Tibial nerve (tissue), 4 donors: ENCODE results near the gene CYBB. TPM values are rescaled to one million over a fixed set of nuclear protein-coding genes. Genes with fewer than 3 reads are reported as not detected.

Experiments
- DNase-seq, 2 donors: peaks; one replicate each; pipeline ENCODE4 v3.0.0-alpha.2; 2019; ENCODE audit warnings: low spot score in 2 of 2
- H3K27ac ChIP-seq, 4 donors: fragments of 200-600 bp; sonication (generic) in 3 of 4; one replicate each; pipeline ENCODE4 v1.5.1; 2017 to 2019; ENCODE audit warnings: mild to moderate bottlenecking in 1 of 4
- H3K27me3 ChIP-seq, 2 donors: fragments of 200-600 bp; sonication (generic) in 1 of 2; one replicate each; pipeline versions ENCODE4 v1.5.1 to v1.6.0; 2017 to 2019
- H3K36me3 ChIP-seq, 3 donors: fragments of 200-600 bp; sonication (generic); one replicate each; pipeline ENCODE4 v1.5.1; 2018 to 2019
- H3K4me1 ChIP-seq, 4 donors: fragments of 200-600 bp; sonication (generic) in 3 of 4; one replicate each; pipeline ENCODE4 v1.5.1; 2017 to 2019
- H3K4me3 ChIP-seq, 4 donors: fragments of 200-600 bp; sonication (generic) in 3 of 4; one replicate each; pipeline ENCODE4 v1.5.1; 2017 to 2019; ENCODE audit warnings: mild to moderate bottlenecking in 1 of 4, moderate library complexity in 1 of 4
- H3K9me3 ChIP-seq, 4 donors: fragments of 200-600 bp; sonication (generic) in 3 of 4; one replicate each; pipeline ENCODE4 v1.5.1; 2017 to 2019
- EP300 ChIP-seq, 2 donors: sonication (generic); formaldehyde crosslinking; IDR thresholded peaks; one replicate each; pipeline ENCODE4 v1.6.1; 2017; ENCODE audit warnings: antibody characterized with exemption in 2 of 2, mild to moderate bottlenecking in 1 of 2
- POLR2A ChIP-seq, 2 donors: fragments of 450-650 bp; IDR thresholded peaks; one replicate each; pipeline ENCODE4 v1.6.1; 2017; ENCODE audit warnings: antibody characterized with exemption in 2 of 2, mild to moderate bottlenecking in 2 of 2, moderate library complexity in 2 of 2
- WGBS, 2 donors: methylation state at CpG; one replicate each; pipeline ENCODE4 v1.1.5; 2018; 5-methylcytosine and 5-hydroxymethylcytosine counted together
- total RNA-seq, 4 donors: library from RNA; depleted of rRNA; stranded (reverse); fragments of >200 nt; gene quantifications; one replicate each; pipeline ENCODE4 v1.1.0, GENCODE V29; 2016
- TF ChIP-seq, protein P1 (sequence below), 5 experiments: fragments of 200-600 bp in 3 of 5; fragments of 450-650 bp in 2 of 5; sonication (generic) in 3 of 5; IDR thresholded peaks; one replicate each; pipeline ENCODE4 v1.5.1; 2016 to 2019; ENCODE audit warnings: antibody characterized with exemption in 5 of 5, mild to moderate bottlenecking in 3 of 5, moderate library complexity in 2 of 5

CYBB gene
- total RNA-seq, 4 donors from 2014 or later: 19.5 to 26.0 (median 21.8) TPM

DNA sequence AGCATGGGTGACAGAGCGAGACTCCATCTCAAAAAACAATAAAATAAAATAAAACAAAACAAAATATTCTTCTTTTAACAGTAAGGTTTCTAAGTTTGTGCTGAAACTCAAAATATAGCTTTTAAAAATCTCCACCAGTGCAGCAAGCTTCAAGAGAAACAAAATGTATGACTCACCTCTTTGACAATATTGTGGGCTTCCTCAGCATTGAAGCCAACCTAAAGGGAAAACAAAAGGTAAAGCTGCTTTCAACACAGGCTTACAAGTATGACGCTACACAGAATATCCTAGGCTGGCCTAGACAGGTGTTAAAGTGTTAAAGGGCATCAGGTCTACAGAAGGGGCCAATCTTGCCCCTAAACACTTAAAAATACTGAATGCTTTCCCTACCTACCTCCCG, 66.3 kb downstream of the CYBB start:
- no peak for DNase-seq
- H3K27ac ChIP-seq: peak overlapping the region in 1 of 4 donors; percentile 92
- peak overlapping the region in 1 of 4 donors; percentile 81 for H3K4me3 ChIP-seq
- WGBS, 2 donors: 67 to 87% methylated on average over 3 of the region's 3 CpGs
- H3K4me1 ChIP-seq: no peaks in the 10 kb centered on the region
- H3K9me3 ChIP-seq: no peaks in the 10 kb centered on the region
- TF ChIP-seq POLR2A (IDR thresholded peaks at IDR 0.05): no peak
- TF ChIP-seq, protein P1, sequence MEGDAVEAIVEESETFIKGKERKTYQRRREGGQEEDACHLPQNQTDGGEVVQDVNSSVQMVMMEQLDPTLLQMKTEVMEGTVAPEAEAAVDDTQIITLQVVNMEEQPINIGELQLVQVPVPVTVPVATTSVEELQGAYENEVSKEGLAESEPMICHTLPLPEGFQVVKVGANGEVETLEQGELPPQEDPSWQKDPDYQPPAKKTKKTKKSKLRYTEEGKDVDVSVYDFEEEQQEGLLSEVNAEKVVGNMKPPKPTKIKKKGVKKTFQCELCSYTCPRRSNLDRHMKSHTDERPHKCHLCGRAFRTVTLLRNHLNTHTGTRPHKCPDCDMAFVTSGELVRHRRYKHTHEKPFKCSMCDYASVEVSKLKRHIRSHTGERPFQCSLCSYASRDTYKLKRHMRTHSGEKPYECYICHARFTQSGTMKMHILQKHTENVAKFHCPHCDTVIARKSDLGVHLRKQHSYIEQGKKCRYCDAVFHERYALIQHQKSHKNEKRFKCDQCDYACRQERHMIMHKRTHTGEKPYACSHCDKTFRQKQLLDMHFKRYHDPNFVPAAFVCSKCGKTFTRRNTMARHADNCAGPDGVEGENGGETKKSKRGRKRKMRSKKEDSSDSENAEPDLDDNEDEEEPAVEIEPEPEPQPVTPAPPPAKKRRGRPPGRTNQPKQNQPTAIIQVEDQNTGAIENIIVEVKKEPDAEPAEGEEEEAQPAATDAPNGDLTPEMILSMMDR (IDR thresholded peaks at IDR 0.05): no peak
- no peak for TF ChIP-seq EP300 (IDR thresholded peaks at IDR 0.05)
- peaks cover 0 to 3% of the 10 kb centered on the region in 2 donors for H3K27me3 ChIP-seq
- H3K36me3 ChIP-seq: no peaks in the 10 kb centered on the region

DNA sequence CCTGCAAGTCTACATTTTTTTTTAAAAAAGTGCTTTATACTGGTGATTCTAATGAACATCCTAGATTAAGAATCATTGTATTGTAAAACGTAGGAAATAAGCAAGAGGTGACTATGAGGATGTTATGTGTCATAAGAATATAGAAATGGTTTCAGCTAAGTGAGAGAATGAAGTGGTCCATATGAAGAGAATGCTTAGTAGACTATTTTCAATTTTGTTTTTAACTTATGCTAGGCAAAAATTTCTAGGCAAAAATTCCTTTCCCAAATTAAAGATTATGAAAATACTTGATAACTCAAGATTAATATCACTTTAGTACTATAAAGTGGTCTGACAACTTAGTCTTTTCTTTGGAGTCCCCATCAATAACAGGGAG, 66.7 kb downstream of the CYBB start:
- H3K27me3 ChIP-seq: peaks cover 0 to 6% of the 10 kb centered on the region in 2 donors
- WGBS, 2 donors: 22 to 48% methylated on average over 1 of the region's 1 CpG
- no peaks in the 10 kb centered on the region for H3K4me1 ChIP-seq
- TF ChIP-seq POLR2A (IDR thresholded peaks at IDR 0.05): no peak
- no peak for TF ChIP-seq EP300 (IDR thresholded peaks at IDR 0.05)
- TF ChIP-seq, protein P1 (IDR thresholded peaks at IDR 0.05): no peak
- no peak for DNase-seq
- no peaks in the 10 kb centered on the region for H3K36me3 ChIP-seq
- H3K27ac ChIP-seq: peak overlapping the region; percentile 86 to 95 (median 90)
- H3K4me3 ChIP-seq: peak overlapping the region; percentile 59 to 82 (median 80)
- no peaks in the 10 kb centered on the region for H3K9me3 ChIP-seq

DNA sequence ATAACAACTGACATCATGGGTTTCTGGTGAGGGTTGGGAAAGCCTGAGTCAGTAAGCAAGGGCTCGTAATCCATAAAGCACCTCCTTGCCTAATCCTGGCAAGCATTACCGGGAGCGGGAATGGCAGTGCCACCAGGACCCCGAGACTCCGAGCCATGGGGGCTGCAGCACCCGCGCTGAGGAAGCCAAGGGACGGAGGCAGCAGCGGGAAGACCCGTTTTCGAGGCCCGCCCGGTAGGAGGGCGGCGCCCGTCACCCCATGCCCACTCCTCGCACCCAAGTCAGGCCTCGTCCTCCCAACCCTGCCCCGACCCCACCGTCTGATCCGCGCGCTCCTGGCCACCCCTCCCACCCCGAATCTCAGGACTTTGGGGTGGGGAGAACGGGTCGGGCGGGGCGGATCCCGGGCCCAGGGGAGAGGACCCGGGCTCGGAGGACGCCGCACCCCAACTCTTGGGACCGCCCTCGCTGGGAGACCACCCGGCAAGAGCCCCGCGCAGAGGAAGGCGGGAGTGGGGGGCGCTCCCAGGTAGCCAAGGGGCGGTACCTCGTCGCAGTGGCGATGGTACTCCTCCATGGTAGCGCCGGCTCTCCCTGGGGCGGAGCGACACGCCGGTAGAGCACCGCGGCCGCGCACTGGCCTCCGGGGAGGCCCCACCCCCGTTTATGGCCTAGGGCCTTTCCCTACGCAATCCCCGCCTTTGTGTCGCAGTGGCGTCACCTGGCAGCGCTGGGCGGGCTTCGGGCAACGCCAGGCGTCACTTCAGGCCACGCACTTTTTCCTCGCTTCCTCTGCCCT, 67.3 kb downstream of the CYBB start, which contains the start of gene DYNLT3:
DYNLT3 (minus strand) TSS at position 638 of the 799 bp plus-strand sequence; CDS start at position 577, 61 bp downstream.
- peak within 1 kb of the TSS; percentile 59 to 82 (median 80) for H3K4me3 ChIP-seq
- H3K9me3 ChIP-seq: no peaks in the 10 kb centered on the region
- H3K27ac ChIP-seq: peak within 1 kb of the TSS; percentile 86 to 95 (median 90)
- H3K4me1 ChIP-seq: no peaks in the 10 kb centered on the region
- no peaks in the 10 kb centered on the region for H3K36me3 ChIP-seq
- WGBS, 2 donors: 2 to 53% methylated on average over 16 to 47 of the region's 67 CpGs
- TF ChIP-seq, protein P1 (IDR thresholded peaks at IDR 0.05): peak in 2 of 5 experiments; percentile 12 to 30
- TF ChIP-seq EP300 (IDR thresholded peaks at IDR 0.05) (peak; percentile 27 to 87), POLR2A (IDR thresholded peaks at IDR 0.05) (peak; percentile 58 to 74)
- H3K27me3 ChIP-seq: peaks cover 0 to 6% of the 10 kb centered on the region in 2 donors
- DNase-seq: peak; percentile 49 to 52

DNA sequence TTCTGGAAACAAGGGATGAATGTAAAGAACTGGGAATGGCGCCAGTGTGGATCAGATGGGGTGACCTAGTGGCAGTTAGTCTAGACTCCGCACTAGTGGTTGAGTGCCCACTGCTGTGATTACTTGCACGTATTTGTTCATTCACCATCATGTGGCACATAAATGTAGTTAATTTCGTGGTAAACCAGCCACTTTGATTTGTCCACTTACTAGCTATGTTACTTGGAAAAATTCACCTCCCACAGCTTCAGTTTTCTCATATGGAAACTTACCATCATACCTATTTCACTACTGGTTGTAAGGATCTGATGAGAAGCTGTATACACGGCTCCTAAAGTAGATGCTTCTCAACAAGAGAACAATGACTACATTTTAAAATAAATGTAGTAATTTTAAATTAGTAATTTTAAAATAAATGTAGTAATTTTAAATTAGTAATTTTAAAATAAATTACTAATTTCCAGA, 67.9 kb downstream of the CYBB start:
- H3K9me3 ChIP-seq: no peaks in the 10 kb centered on the region
- no peaks in the 10 kb centered on the region for H3K4me1 ChIP-seq
- H3K4me3 ChIP-seq: peak overlapping the region; percentile 59 to 82 (median 80)
- WGBS, 2 donors: 21 to 46% methylated on average over 5 of the region's 5 CpGs
- TF ChIP-seq, protein P1 (IDR thresholded peaks at IDR 0.05): no peak
- no peak for TF ChIP-seq EP300 (IDR thresholded peaks at IDR 0.05)
- no peak for TF ChIP-seq POLR2A (IDR thresholded peaks at IDR 0.05)
- H3K27me3 ChIP-seq: peaks cover 0 to 6% of the 10 kb centered on the region in 2 donors
- no peaks in the 10 kb centered on the region for H3K36me3 ChIP-seq
- peak overlapping the region; percentile 86 to 95 (median 90) for H3K27ac ChIP-seq
- no peak for DNase-seq

DNA sequence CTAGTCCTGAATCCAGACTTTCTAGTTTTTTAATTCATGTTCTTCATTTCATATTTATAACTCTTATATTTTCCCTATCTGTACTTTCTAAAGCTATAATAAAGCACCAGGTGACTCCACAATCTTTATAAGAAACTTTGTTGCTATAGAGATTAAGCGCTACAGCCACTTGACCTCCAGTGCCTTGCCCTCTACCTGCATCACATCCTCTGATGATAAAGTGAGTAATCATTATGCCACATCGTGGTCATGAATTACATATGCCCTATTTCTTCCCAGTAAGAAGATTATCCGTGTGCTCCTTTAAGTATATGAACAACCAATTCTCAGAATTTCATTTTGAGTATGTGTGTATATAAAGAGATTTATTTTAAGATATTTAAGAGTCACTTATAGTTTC, 74.3 kb downstream of the CYBB start:
- Histone ChIP-seq H3K4me3 (no peak overlapping the region), H3K27me3 (peaks cover 0 to 6% of the 10 kb centered on the region in 2 donors), H3K4me1 (no peaks in the 10 kb centered on the region), H3K9me3 (no peaks in the 10 kb centered on the region), H3K27ac (no peak overlapping the region), H3K36me3 (no peaks in the 10 kb centered on the region)
- WGBS, 2 donors: 65 to 89% methylated on average over 3 of the region's 3 CpGs
- no peak for DNase-seq
- TF ChIP-seq, protein P1 (IDR thresholded peaks at IDR 0.05): no peak
- TF ChIP-seq EP300 (IDR thresholded peaks at IDR 0.05) (no peak), POLR2A (IDR thresholded peaks at IDR 0.05) (no peak)
